Gastroesophageal sphincter (tissue), 3 donors: ENCODE results near the gene EVI2A.

Experiments
- CTCF ChIP-seq, 4 experiments: fragments of 200-600 bp in 2 of 4; fragments of 450-650 bp in 2 of 4; sonication (generic) in 1 of 4; IDR thresholded peaks; one replicate each; pipeline ENCODE4 v1.5.1; 2017 to 2019; ENCODE audit warnings: antibody characterized with exemption in 4 of 4, mild to moderate bottlenecking in 2 of 4, moderate library complexity in 2 of 4
- POLR2A ChIP-seq, 2 donors: fragments of 450-650 bp; IDR thresholded peaks; one replicate each; pipeline ENCODE4 v1.6.1; 2017; ENCODE audit warnings: antibody characterized with exemption in 2 of 2, mild to moderate bottlenecking in 2 of 2, moderate library complexity in 1 of 2

- no peak for TF ChIP-seq POLR2A (IDR thresholded peaks at IDR 0.05)
- TF ChIP-seq CTCF (IDR thresholded peaks at IDR 0.05) = no peak
These were observed 26.5 kb downstream of the EVI2A start for GRCh38 chr17:31294820-31295488.
